DMS 273 (cell line): ENCODE data around the gene LAMB1.

ENCODE experiments used
- DNase-seq: peaks from one replicate; lab custom pipeline; 2025; ENCODE audit not compliant: unreplicated experiment; lab: John Stamatoyannopoulos, UW

The LAMB1 gene

DNA sequence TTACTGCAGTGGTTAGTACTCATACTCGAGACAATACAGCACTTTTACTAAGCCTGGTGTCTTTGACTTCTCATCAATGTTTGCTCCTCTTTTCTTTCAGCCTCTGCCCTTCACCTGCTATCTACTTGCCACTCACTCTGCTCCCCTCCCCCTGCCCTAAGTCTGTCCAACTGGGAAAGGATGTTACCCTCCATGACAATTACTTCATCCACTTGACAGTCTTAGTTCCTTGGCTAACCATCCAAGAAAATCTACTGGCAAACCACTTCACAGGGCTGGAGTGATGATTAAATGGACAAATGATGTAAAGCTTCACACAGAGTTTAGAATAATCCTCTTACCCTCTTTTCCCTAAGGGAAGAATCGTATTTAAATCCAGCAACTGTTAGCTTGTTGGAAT, 120.2 kb downstream of the LAMB1 start:
- DNase-seq, result no peak

DNA sequence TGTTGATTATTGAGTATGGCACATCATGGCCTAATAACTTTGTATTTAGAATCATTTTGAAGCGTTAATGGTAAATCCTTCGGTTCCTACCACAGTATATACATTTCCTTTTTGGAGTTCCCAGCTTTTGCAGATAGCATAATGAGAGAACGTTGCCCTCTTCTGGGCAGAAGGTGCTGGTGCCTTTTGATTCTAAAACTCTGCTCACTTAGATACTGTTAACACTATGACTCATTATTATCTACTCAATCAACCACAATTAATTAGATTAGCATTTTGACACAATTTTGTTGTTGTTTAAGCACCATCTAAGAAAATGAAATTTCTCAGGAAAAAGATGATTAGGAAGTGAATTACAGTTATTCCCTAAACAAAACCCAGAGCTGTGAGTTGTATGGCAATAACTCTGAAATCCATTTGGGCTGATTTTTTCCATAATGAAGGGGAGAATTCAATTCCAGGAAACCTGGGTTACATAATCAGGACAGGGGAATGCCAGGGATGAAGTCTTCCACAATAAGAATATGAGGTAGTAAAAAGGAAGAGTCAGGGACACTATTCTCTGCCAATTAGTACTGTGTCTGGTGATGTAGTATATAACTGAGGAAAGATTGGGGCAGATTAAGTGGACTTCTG, 123.4 kb downstream of the LAMB1 start:
- DNase-seq, result peak; percentile 84

DNA sequence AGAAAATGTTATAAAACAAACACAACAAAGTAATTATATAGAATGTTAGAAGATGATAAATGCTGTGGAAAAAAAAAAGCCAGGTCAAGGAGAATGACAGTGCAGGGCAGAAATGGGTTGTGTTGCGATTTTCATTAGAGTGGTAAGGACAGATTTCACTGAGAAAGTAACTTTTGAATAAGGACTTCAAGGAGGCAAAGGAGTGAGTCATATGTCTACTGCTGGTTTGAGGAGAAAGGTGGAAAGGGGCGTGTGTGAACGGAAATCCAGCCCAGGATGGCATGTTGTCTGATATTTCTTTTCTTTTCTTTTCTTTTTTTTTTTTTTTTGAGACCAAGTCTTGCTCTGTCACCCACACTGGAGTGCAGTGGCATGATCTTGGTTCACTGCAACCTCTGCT, 124.3 kb downstream of the LAMB1 start:
- DNase-seq, result no peak

DNA sequence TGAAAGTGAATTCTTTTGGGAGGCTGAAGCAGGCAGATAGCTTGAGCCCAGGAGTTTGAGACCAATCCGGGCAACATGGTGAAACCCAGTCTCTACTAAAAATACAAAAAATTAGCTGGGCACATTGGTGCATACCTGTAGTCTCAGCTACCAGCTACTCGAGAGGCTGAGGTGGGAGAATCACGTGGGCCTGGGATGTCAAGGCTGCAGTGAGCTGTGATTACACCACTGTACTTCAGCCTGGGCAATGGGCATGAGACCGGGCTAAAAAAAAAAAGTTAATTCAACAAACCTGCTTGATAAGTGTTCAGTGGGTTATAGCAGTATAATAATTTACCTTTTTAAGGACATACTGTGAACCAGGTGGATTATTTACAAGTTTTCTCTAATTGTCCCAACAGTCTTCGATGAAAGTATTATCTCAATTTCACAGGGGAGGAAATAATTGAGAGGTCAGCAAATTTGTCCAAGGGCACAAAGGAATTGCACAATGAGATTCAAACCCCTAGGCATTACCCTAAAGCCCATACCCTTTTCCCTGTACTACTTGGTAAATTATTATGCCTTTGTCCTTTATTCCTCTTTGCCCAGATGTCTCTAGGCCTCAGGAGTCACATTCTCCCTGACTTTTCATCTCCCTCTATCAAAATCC, 125.1 kb downstream of the LAMB1 start:
- no peak for DNase-seq

DNA sequence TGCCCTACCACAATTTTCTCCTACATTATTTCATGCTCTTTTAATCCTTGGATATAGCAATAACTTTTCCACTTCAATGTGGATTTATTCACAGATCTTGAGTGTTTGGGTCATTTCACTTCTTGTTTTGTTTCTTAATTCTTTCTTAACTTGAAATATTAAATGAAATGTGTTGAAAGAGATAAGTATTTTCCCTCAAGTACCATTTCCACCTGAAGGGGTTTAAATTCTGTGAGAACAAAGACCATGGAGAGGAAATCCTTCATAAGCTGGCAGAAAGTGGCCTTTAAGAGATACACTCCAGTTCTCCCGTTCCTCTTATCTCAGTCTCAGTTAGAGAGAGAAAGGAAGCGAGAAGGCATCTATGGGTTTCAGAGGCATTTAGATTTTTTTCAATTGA, 126.0 kb downstream of the LAMB1 start:
- no peak for DNase-seq

DNA sequence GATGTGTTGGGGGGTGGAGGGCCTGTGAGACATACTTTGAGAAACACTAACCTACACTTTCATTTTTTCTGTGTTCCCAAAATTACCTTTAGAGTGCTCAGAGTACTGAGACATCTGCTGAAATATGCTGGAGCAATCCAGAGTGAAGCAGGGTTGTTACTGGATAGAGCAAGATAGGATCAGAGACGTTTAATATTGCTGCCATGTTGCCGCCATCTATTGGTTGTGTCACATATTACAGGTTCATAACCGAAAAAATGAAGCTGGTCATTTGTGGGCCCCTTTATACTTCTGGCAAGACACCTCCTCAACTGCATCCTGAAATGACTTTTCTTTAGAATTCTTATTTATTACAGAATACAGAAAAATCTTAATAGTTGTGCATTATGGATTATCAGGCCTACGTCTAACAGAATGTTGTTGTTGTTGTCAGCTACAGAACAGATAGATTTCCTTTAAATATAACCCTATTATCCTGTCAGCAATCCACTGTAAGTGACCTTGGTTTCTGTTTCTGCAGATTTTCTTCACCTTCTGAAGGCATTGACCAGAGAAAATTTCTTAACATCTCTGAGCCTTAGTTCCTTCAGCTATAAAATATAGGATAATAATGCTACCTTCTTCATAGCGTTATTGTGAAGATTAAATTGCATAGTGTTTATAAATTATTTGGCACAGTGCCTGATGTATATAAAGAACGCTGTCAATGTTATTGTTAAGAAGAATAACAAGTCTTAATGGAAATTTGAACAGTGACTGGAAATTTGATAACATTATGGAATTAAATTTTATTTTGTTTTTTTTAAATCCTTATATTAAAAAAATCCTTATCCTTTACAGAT, 128.1 kb downstream of the LAMB1 start:
- DNase-seq, result peak; percentile 88

DNA sequence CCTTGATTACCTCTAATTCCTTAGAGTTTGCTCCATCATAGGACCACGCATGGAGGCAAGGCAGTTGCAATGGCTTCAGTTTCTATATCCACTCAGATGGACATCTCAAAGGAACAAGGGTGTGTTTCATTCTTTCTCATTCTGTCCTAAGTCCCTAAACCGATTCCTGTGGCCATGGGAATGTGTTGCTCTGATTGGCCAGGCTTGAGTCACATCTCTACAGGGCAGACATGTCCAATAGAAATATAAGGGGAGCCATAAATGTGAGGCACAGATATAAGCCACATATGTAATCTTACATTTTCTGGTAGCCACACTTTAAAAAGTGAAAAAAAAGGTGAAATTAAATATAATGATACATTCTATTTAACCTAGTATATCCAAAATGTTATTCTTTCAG, 128.8 kb downstream of the LAMB1 start:
- no peak for DNase-seq
